ENCODE measurements around the gene WDR4. TPM values are rescaled to one million over a fixed set of nuclear protein-coding genes. Genes with fewer than 3 reads are reported as not detected.
"Not testable (repeated sequence)": the region's sequence is repeated elsewhere in the genome, so short reads cannot be mapped to it uniquely, and the experiment has no call there.

WDR4 gene
- total RNA-seq, 1 experiment from 2014 or later = 15.3 TPM

- no peaks in the 10 kb centered on the region for H3K9me2 ChIP-seq (replicated peaks; ENCODE audit: insufficient read depth, low read length)
- H3K4me2 ChIP-seq (ENCODE audit: low read depth, low read length, poor library complexity, severe bottlenecking) = no peak overlapping the region
- no peak overlapping the region for H3K27ac ChIP-seq (ENCODE audit: low read length)
- H4K20me1 ChIP-seq (ENCODE audit: insufficient read depth, low read depth, low read length) = peaks cover 19% of the 10 kb centered on the region
- peak; percentile 70 for DNase-seq
- no peak overlapping the region for H3K4me3 ChIP-seq (ENCODE audit: low read length)
- H2AFZ ChIP-seq (ENCODE audit: low read length) = no peak overlapping the region
- H3K36me3 ChIP-seq (ENCODE audit: insufficient read depth, low read length) = peaks cover 20% of the 10 kb centered on the region
- no peaks in the 10 kb centered on the region for H3K4me1 ChIP-seq (ENCODE audit: low read length)
- H3K27me3 ChIP-seq (ENCODE audit: low read length) = no peaks in the 10 kb centered on the region
- no peaks in the 10 kb centered on the region for H3K79me2 ChIP-seq (ENCODE audit: low read length)
- H3K9me3 ChIP-seq (ENCODE audit: low read length) = no peaks in the 10 kb centered on the region
- H3K9ac ChIP-seq (ENCODE audit: low read length) = no peak overlapping the region
Measured at GRCh38 chr21:42836767-42837301, 42.5 kb downstream of the WDR4 start.

- H3K9me3 ChIP-seq (ENCODE audit: low read length) = no peaks in the 10 kb centered on the region
- H4K20me1 ChIP-seq (ENCODE audit: insufficient read depth, low read depth, low read length) = peaks cover 19% of the 10 kb centered on the region
- no peak overlapping the region for H2AFZ ChIP-seq (ENCODE audit: low read length)
- H3K9me2 ChIP-seq (replicated peaks; ENCODE audit: insufficient read depth, low read length) = no peaks in the 10 kb centered on the region
- no peaks in the 10 kb centered on the region for H3K4me1 ChIP-seq (ENCODE audit: low read length)
- no peaks in the 10 kb centered on the region for H3K79me2 ChIP-seq (ENCODE audit: low read length)
- DNase-seq = no peak
- no peak overlapping the region for H3K9ac ChIP-seq (ENCODE audit: low read length)
- H3K27ac ChIP-seq (ENCODE audit: low read length) = no peak overlapping the region
- H3K27me3 ChIP-seq (ENCODE audit: low read length) = no peaks in the 10 kb centered on the region
- H3K36me3 ChIP-seq (ENCODE audit: insufficient read depth, low read length) = peaks cover 19% of the 10 kb centered on the region
- no peak overlapping the region for H3K4me2 ChIP-seq (ENCODE audit: low read depth, low read length, poor library complexity, severe bottlenecking)
- no peak overlapping the region for H3K4me3 ChIP-seq (ENCODE audit: low read length)
Measured at GRCh38 chr21:42836402-42836666, 43.0 kb downstream of the WDR4 start.

GRCh38 chr21:42835611-42836401 lies 43.5 kb downstream of the WDR4 start:
- H3K4me3 ChIP-seq (ENCODE audit: low read length) = no peak overlapping the region
- H3K9me2 ChIP-seq (replicated peaks; ENCODE audit: insufficient read depth, low read length) = no peaks in the 10 kb centered on the region
- peaks cover 14% of the 10 kb centered on the region for H3K36me3 ChIP-seq (ENCODE audit: insufficient read depth, low read length)
- H3K27ac ChIP-seq (ENCODE audit: low read length) = no peak overlapping the region
- no peaks in the 10 kb centered on the region for H3K9me3 ChIP-seq (ENCODE audit: low read length)
- H3K79me2 ChIP-seq (ENCODE audit: low read length) = no peaks in the 10 kb centered on the region
- H3K9ac ChIP-seq (ENCODE audit: low read length) = no peak overlapping the region
- no peaks in the 10 kb centered on the region for H3K27me3 ChIP-seq (ENCODE audit: low read length)
- H3K4me1 ChIP-seq (ENCODE audit: low read length) = no peaks in the 10 kb centered on the region
- H4K20me1 ChIP-seq (ENCODE audit: insufficient read depth, low read depth, low read length) = peaks cover 16% of the 10 kb centered on the region
- DNase-seq = no peak
- H3K4me2 ChIP-seq (ENCODE audit: low read depth, low read length, poor library complexity, severe bottlenecking) = no peak overlapping the region
- no peak overlapping the region for H2AFZ ChIP-seq (ENCODE audit: low read length)

GRCh38 chr21:42835211-42835610 lies 44.1 kb downstream of the WDR4 start:
- H3K36me3 ChIP-seq (ENCODE audit: insufficient read depth, low read length) = peaks cover 8% of the 10 kb centered on the region
- no peaks in the 10 kb centered on the region for H3K4me1 ChIP-seq (ENCODE audit: low read length)
- peaks cover 10% of the 10 kb centered on the region for H4K20me1 ChIP-seq (ENCODE audit: insufficient read depth, low read depth, low read length)
- H3K27ac ChIP-seq (ENCODE audit: low read length) = no peak overlapping the region
- DNase-seq = no peak
- no peaks in the 10 kb centered on the region for H3K9me3 ChIP-seq (ENCODE audit: low read length)
- no peak overlapping the region for H3K9ac ChIP-seq (ENCODE audit: low read length)
- H3K4me2 ChIP-seq (ENCODE audit: low read depth, low read length, poor library complexity, severe bottlenecking) = no peak overlapping the region
- H3K27me3 ChIP-seq (ENCODE audit: low read length) = no peaks in the 10 kb centered on the region
- no peaks in the 10 kb centered on the region for H3K79me2 ChIP-seq (ENCODE audit: low read length)
- no peaks in the 10 kb centered on the region for H3K9me2 ChIP-seq (replicated peaks; ENCODE audit: insufficient read depth, low read length)
- no peak overlapping the region for H2AFZ ChIP-seq (ENCODE audit: low read length)
- H3K4me3 ChIP-seq (ENCODE audit: low read length) = no peak overlapping the region

- no peaks in the 10 kb centered on the region for H3K9me3 ChIP-seq (ENCODE audit: low read length)
- peaks cover 6% of the 10 kb centered on the region; the same call in 1 of the 2 replicates for H4K20me1 ChIP-seq (ENCODE audit: insufficient read depth, low read depth, low read length)
- H3K27ac ChIP-seq (ENCODE audit: low read length) = no peak overlapping the region
- H3K9ac ChIP-seq (ENCODE audit: low read length) = no peak overlapping the region
- no peak overlapping the region for H2AFZ ChIP-seq (ENCODE audit: low read length)
- no peaks in the 10 kb centered on the region for H3K27me3 ChIP-seq (ENCODE audit: low read length)
- no peaks in the 10 kb centered on the region for H3K9me2 ChIP-seq (replicated peaks; ENCODE audit: insufficient read depth, low read length)
- H3K36me3 ChIP-seq (ENCODE audit: insufficient read depth, low read length) = peaks cover 5% of the 10 kb centered on the region
- H3K4me1 ChIP-seq (ENCODE audit: low read length) = no peaks in the 10 kb centered on the region
- no peaks in the 10 kb centered on the region for H3K79me2 ChIP-seq (ENCODE audit: low read length)
- DNase-seq = no peak
- no peak overlapping the region for H3K4me2 ChIP-seq (ENCODE audit: low read depth, low read length, poor library complexity, severe bottlenecking)
- H3K4me3 ChIP-seq (ENCODE audit: low read length) = no peak overlapping the region
Measured at GRCh38 chr21:42834726-42835191, 44.6 kb downstream of the WDR4 start.

- H3K4me2 ChIP-seq (ENCODE audit: low read depth, low read length, poor library complexity, severe bottlenecking) = no peak overlapping the region
- no peak for DNase-seq
Measured at GRCh38 chr21:42833859-42834725, 45.2 kb downstream of the WDR4 start.

GRCh38 chr21:42833439-42833815 lies 45.9 kb downstream of the WDR4 start:
- peak; percentile 72 for DNase-seq

More at GRCh38 chr21:42833859-42834725, 45.2 kb downstream of the WDR4 start:
- Histone ChIP-seq H3K36me3 (ENCODE audit: insufficient read depth, low read length) (peaks cover 2% of the 10 kb centered on the region), H3K4me3 (ENCODE audit: low read length) (no peak overlapping the region), H4K20me1 (ENCODE audit: insufficient read depth, low read depth, low read length) (peaks cover 4% of the 10 kb centered on the region; the same call in 1 of the 2 replicates), H3K27ac (ENCODE audit: low read length) (no peak overlapping the region), H3K9me3 (ENCODE audit: low read length) (no peaks in the 10 kb centered on the region), H3K9ac (ENCODE audit: low read length) (no peak overlapping the region), H3K4me1 (ENCODE audit: low read length) (no peaks in the 10 kb centered on the region), H2AFZ (ENCODE audit: low read length) (no peak overlapping the region), H3K79me2 (ENCODE audit: low read length) (no peaks in the 10 kb centered on the region), H3K27me3 (ENCODE audit: low read length) (no peaks in the 10 kb centered on the region), H3K9me2 (replicated peaks; ENCODE audit: insufficient read depth, low read length) (no peaks in the 10 kb centered on the region)

GRCh38 chr21:42832321-42832630 lies 47.1 kb downstream of the WDR4 start:
- not testable (repeated sequence) for H2AFZ ChIP-seq (ENCODE audit: low read length); H3K9ac ChIP-seq (ENCODE audit: low read length); H3K27me3 ChIP-seq (ENCODE audit: low read length); H3K4me1 ChIP-seq (ENCODE audit: low read length); H4K20me1 ChIP-seq (ENCODE audit: insufficient read depth, low read depth, low read length); H3K9me2 ChIP-seq (replicated peaks; ENCODE audit: insufficient read depth, low read length); H3K4me2 ChIP-seq (ENCODE audit: low read depth, low read length, poor library complexity, severe bottlenecking); H3K36me3 ChIP-seq (ENCODE audit: insufficient read depth, low read length); DNase-seq; H3K79me2 ChIP-seq (ENCODE audit: low read length); H3K9me3 ChIP-seq (ENCODE audit: low read length); H3K4me3 ChIP-seq (ENCODE audit: low read length); H3K27ac ChIP-seq (ENCODE audit: low read length)

More at GRCh38 chr21:42833439-42833815, 45.9 kb downstream of the WDR4 start:
- Histone ChIP-seq H3K4me3 (ENCODE audit: low read length) (no peak overlapping the region), H3K36me3 (ENCODE audit: insufficient read depth, low read length) (no peaks in the 10 kb centered on the region), H3K9me2 (replicated peaks; ENCODE audit: insufficient read depth, low read length) (no peaks in the 10 kb centered on the region), H3K27ac (ENCODE audit: low read length) (no peak overlapping the region), H2AFZ (ENCODE audit: low read length) (no peak overlapping the region), H3K9me3 (ENCODE audit: low read length) (no peaks in the 10 kb centered on the region), H3K27me3 (ENCODE audit: low read length) (no peaks in the 10 kb centered on the region), H4K20me1 (ENCODE audit: insufficient read depth, low read depth, low read length) (peaks cover 4% of the 10 kb centered on the region; the same call in 1 of the 2 replicates), H3K4me1 (ENCODE audit: low read length) (peaks cover 1% of the 10 kb centered on the region; the same call in 1 of the 2 replicates), H3K4me2 (ENCODE audit: low read depth, low read length, poor library complexity, severe bottlenecking) (no peak overlapping the region), H3K9ac (ENCODE audit: low read length) (no peak overlapping the region), H3K79me2 (ENCODE audit: low read length) (no peaks in the 10 kb centered on the region)
